ENCODE data around the gene VPS13D. TPM values are rescaled to one million over a fixed set of nuclear protein-coding genes. Genes with fewer than 3 reads are reported as not detected.

The VPS13D gene
- total RNA-seq, 2 donors from 2014 or later, result 54.0 to 63.3 TPM

DNA sequence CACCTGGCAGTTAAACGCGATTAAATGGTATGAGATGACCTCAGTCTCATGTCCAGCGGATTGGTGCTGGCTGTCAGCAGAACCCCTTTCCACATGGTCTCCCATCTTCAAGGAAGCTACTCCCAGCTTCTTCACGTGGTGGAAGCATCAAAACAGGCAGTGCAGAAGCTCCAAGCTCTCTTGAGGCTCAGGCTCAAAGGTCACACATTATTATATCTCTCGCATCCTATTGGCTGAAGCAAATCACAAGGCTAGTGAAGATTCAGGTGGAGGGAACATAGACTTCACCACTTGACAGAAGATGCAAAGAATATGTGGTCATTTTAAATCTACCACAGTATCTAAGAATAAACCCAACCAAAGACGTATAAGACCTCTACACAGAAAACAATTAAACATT, 181.9 kb downstream of the VPS13D start:
- DNase-seq (no peak), ATAC-seq (no peak)
- no peaks in the 10 kb centered on the region for H3K36me3 ChIP-seq (replicated peaks in 1 of 2; ENCODE audit: insufficient read depth in 1 of 2, low read depth in 2 of 2)
- H3K9me3 ChIP-seq, result no peaks in the 10 kb centered on the region
- no peak overlapping the region for H3K4me3 ChIP-seq
- TF ChIP-seq POLR2A (IDR thresholded peaks at IDR 0.05), result no peak
- TF ChIP-seq, protein P1, sequence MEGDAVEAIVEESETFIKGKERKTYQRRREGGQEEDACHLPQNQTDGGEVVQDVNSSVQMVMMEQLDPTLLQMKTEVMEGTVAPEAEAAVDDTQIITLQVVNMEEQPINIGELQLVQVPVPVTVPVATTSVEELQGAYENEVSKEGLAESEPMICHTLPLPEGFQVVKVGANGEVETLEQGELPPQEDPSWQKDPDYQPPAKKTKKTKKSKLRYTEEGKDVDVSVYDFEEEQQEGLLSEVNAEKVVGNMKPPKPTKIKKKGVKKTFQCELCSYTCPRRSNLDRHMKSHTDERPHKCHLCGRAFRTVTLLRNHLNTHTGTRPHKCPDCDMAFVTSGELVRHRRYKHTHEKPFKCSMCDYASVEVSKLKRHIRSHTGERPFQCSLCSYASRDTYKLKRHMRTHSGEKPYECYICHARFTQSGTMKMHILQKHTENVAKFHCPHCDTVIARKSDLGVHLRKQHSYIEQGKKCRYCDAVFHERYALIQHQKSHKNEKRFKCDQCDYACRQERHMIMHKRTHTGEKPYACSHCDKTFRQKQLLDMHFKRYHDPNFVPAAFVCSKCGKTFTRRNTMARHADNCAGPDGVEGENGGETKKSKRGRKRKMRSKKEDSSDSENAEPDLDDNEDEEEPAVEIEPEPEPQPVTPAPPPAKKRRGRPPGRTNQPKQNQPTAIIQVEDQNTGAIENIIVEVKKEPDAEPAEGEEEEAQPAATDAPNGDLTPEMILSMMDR (IDR thresholded peaks at IDR 0.05), result no peak
- intact Hi-C loops (cut with DNase I), result no loop called here
- peaks cover 22% of the 10 kb centered on the region for H3K4me1 ChIP-seq
- WGBS, 2 donors, result 89 to 93% methylated on average over 6 of the region's 6 CpGs
- no peaks in the 10 kb centered on the region for H3K27me3 ChIP-seq
- no peak overlapping the region for H3K27ac ChIP-seq

DNA sequence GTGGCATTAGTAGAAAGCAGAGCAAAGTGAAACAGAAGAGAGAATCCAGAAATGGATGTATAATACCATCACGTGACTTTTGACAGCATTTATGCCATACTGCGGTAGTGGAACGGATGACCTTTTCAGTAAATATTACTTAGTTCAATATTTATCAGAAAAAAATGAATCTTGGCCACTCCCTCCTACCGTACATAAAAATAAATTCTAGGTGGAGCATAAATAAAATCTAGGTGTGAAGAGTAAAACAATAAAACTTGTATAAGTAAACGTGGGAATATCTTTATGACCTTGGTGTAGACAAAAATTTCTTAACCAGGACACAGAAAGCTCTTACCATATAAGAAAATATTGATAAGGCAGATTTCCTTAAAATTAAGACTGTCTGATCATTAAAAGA, 182.6 kb downstream of the VPS13D start:
- ATAC-seq (no peak), DNase-seq (no peak)
- H3K4me3 ChIP-seq, result no peak overlapping the region
- TF ChIP-seq, protein P1 (IDR thresholded peaks at IDR 0.05), result no peak
- H3K9me3 ChIP-seq, result no peaks in the 10 kb centered on the region
- H3K27me3 ChIP-seq, result no peaks in the 10 kb centered on the region
- no peaks in the 10 kb centered on the region for H3K36me3 ChIP-seq (replicated peaks in 1 of 2; ENCODE audit: insufficient read depth in 1 of 2, low read depth in 2 of 2)
- intact Hi-C loops (cut with DNase I), result no loop called here
- no peak overlapping the region for H3K27ac ChIP-seq
- peaks cover 15% of the 10 kb centered on the region for H3K4me1 ChIP-seq
- 85 to 86% methylated on average over 5 of the region's 5 CpGs for WGBS, 2 donors

DNA sequence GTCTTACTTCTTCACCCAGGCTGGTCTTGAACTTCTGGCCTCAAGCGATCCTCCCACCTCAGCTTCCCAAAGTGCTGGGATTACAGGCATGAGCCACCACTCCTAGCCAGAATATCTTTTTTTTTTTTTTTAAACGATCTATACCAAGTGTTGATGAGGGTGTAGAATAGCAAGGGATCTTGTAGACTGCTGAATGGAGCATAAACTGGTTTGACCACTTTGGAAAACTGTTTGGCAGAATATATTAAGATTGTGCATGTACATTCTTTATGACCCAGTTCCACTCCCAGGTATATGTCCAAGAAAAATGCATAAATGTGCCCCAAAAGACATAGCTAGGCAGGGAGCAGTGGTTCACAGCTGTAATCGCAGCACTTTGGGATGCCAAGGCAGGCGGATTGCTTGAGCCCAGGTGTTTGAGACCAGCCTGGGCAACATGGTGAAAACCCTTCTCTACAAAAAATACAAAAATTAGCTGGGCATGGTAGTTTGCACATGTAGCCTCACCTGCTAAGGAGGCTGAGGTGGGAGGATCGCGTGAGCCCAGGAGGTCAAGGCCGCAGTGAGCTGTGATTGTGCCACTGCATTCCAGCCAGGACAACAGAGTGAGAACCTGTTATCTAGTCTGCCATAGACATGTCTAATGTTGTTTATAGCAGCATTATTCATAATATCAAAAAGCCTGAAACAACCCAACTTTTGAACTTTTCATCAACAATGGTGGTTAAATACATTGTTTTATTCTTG, 184.0 kb downstream of the VPS13D start:
- Histone ChIP-seq H3K27me3 (no peaks in the 10 kb centered on the region), H3K4me3 (no peak overlapping the region), H3K27ac (no peak overlapping the region), H3K9me3 (no peaks in the 10 kb centered on the region), H3K36me3 (replicated peaks in 1 of 2; ENCODE audit: insufficient read depth in 1 of 2, low read depth in 2 of 2) (no peaks in the 10 kb centered on the region), H3K4me1 (peaks cover 5% of the 10 kb centered on the region)
- 86 to 87% methylated on average over 7 of the region's 7 CpGs for WGBS, 2 donors
- intact Hi-C loops (cut with DNase I), result no loop called here
- DNase-seq (no peak), ATAC-seq (no peak)
- no peak for TF ChIP-seq POLR2A (IDR thresholded peaks at IDR 0.05)

DNA sequence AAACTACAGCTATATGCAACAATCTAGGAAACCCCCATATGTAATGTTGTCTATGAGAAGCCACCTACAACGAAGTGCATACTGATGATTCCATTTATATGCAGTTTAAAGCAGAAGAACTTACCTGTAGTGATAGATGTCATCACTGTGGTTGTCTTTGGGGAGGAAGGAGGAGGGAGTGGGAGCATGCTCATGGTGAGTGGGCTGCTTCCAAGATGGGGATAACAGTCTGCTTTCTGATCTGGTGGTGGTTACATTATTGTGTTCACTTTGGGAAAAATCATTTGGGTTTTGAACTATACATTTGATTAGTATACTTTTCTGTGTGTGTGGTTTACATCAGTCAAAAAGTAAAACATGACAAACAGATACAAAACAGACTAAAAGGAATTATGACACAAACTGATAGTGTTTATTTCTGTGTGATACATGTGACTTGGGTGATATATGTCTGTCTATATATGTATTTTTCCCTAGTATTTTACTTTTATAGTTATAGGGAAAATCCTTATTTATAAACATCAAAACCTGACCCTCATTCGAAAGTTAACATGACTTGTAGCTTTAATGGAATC, 184.7 kb downstream of the VPS13D start:
- DNase-seq (no peak), ATAC-seq (no peak)
- 85 to 92% methylated on average over 2 of the region's 2 CpGs for WGBS, 2 donors
- H3K27ac ChIP-seq, result no peak overlapping the region
- H3K27me3 ChIP-seq, result no peaks in the 10 kb centered on the region
- H3K9me3 ChIP-seq, result no peaks in the 10 kb centered on the region
- no peaks in the 10 kb centered on the region for H3K36me3 ChIP-seq (replicated peaks in 1 of 2; ENCODE audit: insufficient read depth in 1 of 2, low read depth in 2 of 2)
- H3K4me1 ChIP-seq, result peaks cover 4% of the 10 kb centered on the region
- no peak for TF ChIP-seq POLR2A (IDR thresholded peaks at IDR 0.05)
- TF ChIP-seq, protein P1 (IDR thresholded peaks at IDR 0.05), result no peak
- no peak overlapping the region for H3K4me3 ChIP-seq
- intact Hi-C loops (cut with DNase I), result no loop called here

DNA sequence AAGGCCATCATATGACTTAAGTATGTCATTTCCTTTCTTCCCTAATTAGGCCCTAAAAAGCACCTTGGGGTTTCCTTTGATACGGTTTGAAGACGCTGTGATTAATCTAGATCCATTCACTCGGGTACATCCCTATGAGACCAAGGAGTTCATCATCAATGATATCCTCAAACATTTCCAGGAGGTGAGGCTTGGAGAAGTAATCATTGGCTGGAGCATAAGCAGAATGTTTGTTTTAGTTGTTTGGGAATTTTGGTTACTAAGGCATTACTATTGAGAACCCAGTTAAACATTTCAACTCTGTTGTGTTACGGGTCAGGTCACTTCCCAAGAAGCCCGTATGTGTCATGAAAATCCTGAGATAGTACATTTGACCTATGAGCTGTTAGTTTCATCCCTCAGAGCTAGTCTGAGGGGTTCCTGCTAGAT, 185.2 kb downstream of the VPS13D start:
- H3K9me3 ChIP-seq, result no peaks in the 10 kb centered on the region
- TF ChIP-seq POLR2A (IDR thresholded peaks at IDR 0.05), result no peak
- TF ChIP-seq, protein P1 (IDR thresholded peaks at IDR 0.05), result no peak
- 84 to 92% methylated on average over 5 of the region's 5 CpGs for WGBS, 2 donors
- ATAC-seq (no peak), DNase-seq (no peak)
- no peak overlapping the region for H3K27ac ChIP-seq
- no peak overlapping the region for H3K4me3 ChIP-seq
- H3K27me3 ChIP-seq, result no peaks in the 10 kb centered on the region
- intact Hi-C loops (cut with DNase I), result no loop called here
- no peaks in the 10 kb centered on the region for H3K36me3 ChIP-seq (replicated peaks in 1 of 2; ENCODE audit: insufficient read depth in 1 of 2, low read depth in 2 of 2)
- H3K4me1 ChIP-seq, result no peaks in the 10 kb centered on the region

Data from body of pancreas (tissue), 4 donors.